H1 (cell line): ENCODE measurements around the gene RAB36. TPM values are rescaled to one million over a fixed set of nuclear protein-coding genes. Genes with fewer than 3 reads are reported as not detected.

ENCODE experiments used
- CTCF ChIA-PET: fragments of 300-600 bp; sonication (Branson Sonifier 250); formaldehyde crosslinking; loops from one replicate; lab custom pipeline; 2021; ENCODE audit not compliant: partially characterized antibody; lab: Charles Lee
- POLR2A ChIA-PET: fragments of 300-600 bp; sonication (Branson Sonifier 250); formaldehyde crosslinking; loops from one replicate; lab custom pipeline; 2021; ENCODE audit warnings: inconsistent platforms; ENCODE audit not compliant: partially characterized antibody; lab: Charles Lee
- DNase-seq, 2 experiments: peaks; one replicate each; pipeline versions ENCODE4 v3.0.0 to v3.0.0-alpha.2; 2010 to 2022; ENCODE audit warnings: low spot score in 2 of 2, low read depth in 1 of 2, mixed read lengths in 1 of 2
- FAIRE-seq: peaks from 2 replicates; lab custom pipeline; 2011; peaks lifted over from hg19 to GRCh38; lab: Jason Lieb, UNC
- H2AFZ ChIP-seq: 2 replicates; pipeline ENCODE4 v1.8.1; 2012; ENCODE audit warnings: low read length, inconsistent platforms
- H2AK5ac ChIP-seq: 2 replicates; pipeline ENCODE4 v1.6.1; 2013; ENCODE audit warnings: low read depth, low read length
- H2BK120ac ChIP-seq: replicated peaks from 2 replicates; pipeline ENCODE3; 2013; ENCODE audit warnings: low read depth, low read length, inconsistent platforms
- H2BK12ac ChIP-seq: 2 replicates; pipeline ENCODE4 v1.6.1; 2013; ENCODE audit warnings: low read depth, low read length
- H2BK15ac ChIP-seq: 2 replicates; pipeline ENCODE4 v1.6.1; 2013; ENCODE audit warnings: low read length
- H2BK20ac ChIP-seq: 2 replicates; pipeline ENCODE4 v1.6.1; 2013; ENCODE audit warnings: low read length
- H2BK5ac ChIP-seq: 2 replicates; pipeline ENCODE4 v1.6.1; 2013; ENCODE audit warnings: low read depth, low read length
- H3K14ac ChIP-seq: 2 replicates; pipeline ENCODE4 v1.6.1; 2013; ENCODE audit warnings: inconsistent platforms; ENCODE audit not compliant: insufficient read length
- H3K18ac ChIP-seq: 2 replicates; pipeline ENCODE4 v1.6.1; 2013; ENCODE audit warnings: low read length; ENCODE audit errors: extremely low read depth
- H3K23ac ChIP-seq: 2 replicates; pipeline ENCODE4 v1.6.1; 2013; ENCODE audit warnings: inconsistent platforms; ENCODE audit not compliant: insufficient read length
- H3K23me2 ChIP-seq: 2 replicates; pipeline ENCODE4 v1.6.1; 2013; ENCODE audit warnings: low read depth, low read length
- H3K27ac ChIP-seq: 2 replicates; pipeline ENCODE4 v1.6.1; 2011; ENCODE audit warnings: low read depth, low read length, inconsistent platforms
- H3K27me3 ChIP-seq, 4 experiments: replicated peaks in 1 of 4; 1 replicate in 1 of 4; 2 replicates in 3 of 4; pipeline versions ENCODE4 v1.6.1 to v1.8.1; 2011 to 2013; ENCODE audit warnings: low read length in 3 of 4, mild to moderate bottlenecking in 3 of 4, inconsistent platforms in 2 of 4, mixed read lengths in 2 of 4, moderate library complexity in 1 of 4; ENCODE audit not compliant: control insufficient read depth in 3 of 4, insufficient read depth in 3 of 4; ENCODE audit errors: extremely low read depth in 1 of 4
- H3K36me3 ChIP-seq, 4 experiments: 2 replicates each; pipeline versions ENCODE4 v1.6.1 to v1.8.1; 2011 to 2013; ENCODE audit warnings: mild to moderate bottlenecking in 4 of 4, low read length in 3 of 4, moderate library complexity in 2 of 4, control low read depth in 1 of 4, inconsistent platforms in 1 of 4; ENCODE audit not compliant: insufficient read depth in 4 of 4, control insufficient read depth in 2 of 4
- H3K4ac ChIP-seq: replicated peaks from 2 replicates; pipeline ENCODE3; 2013; ENCODE audit warnings: low read length, low read depth, mixed read lengths, inconsistent platforms; ENCODE audit not compliant: insufficient read length
- H3K4me1 ChIP-seq, 4 experiments: replicated peaks in 1 of 4; 1 replicate in 1 of 4; 2 replicates in 3 of 4; pipeline versions ENCODE4 v1.6.1 to v1.8.1; 2011 to 2013; ENCODE audit warnings: low read length in 3 of 4, inconsistent platforms in 2 of 4, mixed read lengths in 1 of 4; ENCODE audit not compliant: insufficient read depth in 4 of 4, control insufficient read depth in 3 of 4
- H3K4me2 ChIP-seq, 2 experiments: 2 replicates each; pipeline versions ENCODE4 v1.6.1 to v1.8.1; 2011 to 2013; ENCODE audit warnings: low read depth in 2 of 2, low read length in 2 of 2, control low read depth in 1 of 2, inconsistent platforms in 1 of 2, mild to moderate bottlenecking in 1 of 2; ENCODE audit not compliant: insufficient read depth in 1 of 2
- H3K4me3 ChIP-seq, 4 experiments: fragments of 200-600, 300-600 bp in 1 of 4; sonication (generic), shearing (Covaris generic), sonication (Bioruptor Twin) in 1 of 4; 2 replicates each; pipeline versions ENCODE4 v1.5.1 to v1.8.1; 2011 to 2016; ENCODE audit warnings: low read length in 4 of 4, low read depth in 3 of 4, control low read depth in 2 of 4, inconsistent platforms in 2 of 4, mild to moderate bottlenecking in 2 of 4, mixed read lengths in 1 of 4, moderate library complexity in 1 of 4; ENCODE audit not compliant: insufficient read depth in 2 of 4; ENCODE audit errors: extremely low read depth in 1 of 4
- H3K56ac ChIP-seq: replicated peaks from 2 replicates; pipeline ENCODE3; 2013; ENCODE audit warnings: low read depth, mild to moderate bottlenecking, mixed read lengths, low read length, inconsistent platforms; ENCODE audit not compliant: insufficient read length
- H3K79me1 ChIP-seq: 2 replicates; pipeline ENCODE4 v1.6.1; 2013; ENCODE audit warnings: low read depth, low read length, control low read depth
- H3K79me2 ChIP-seq, 2 experiments: 2 replicates each; pipeline versions ENCODE4 v1.6.1 to v1.8.1; 2012 to 2013; ENCODE audit warnings: low read length in 2 of 2, mild to moderate bottlenecking in 2 of 2, inconsistent platforms in 1 of 2; ENCODE audit not compliant: insufficient read depth in 2 of 2, control insufficient read depth in 1 of 2
- H3K9ac ChIP-seq, 4 experiments: replicated peaks in 1 of 4; 1 replicate in 1 of 4; 2 replicates in 3 of 4; pipeline versions ENCODE4 v1.6.1 to v1.8.1; 2011 to 2013; ENCODE audit warnings: low read depth in 3 of 4, low read length in 3 of 4, control low read depth in 2 of 4, mild to moderate bottlenecking in 2 of 4, moderate library complexity in 2 of 4, inconsistent platforms in 1 of 4; ENCODE audit errors: extremely low read depth in 1 of 4
- H3K9me3 ChIP-seq, 2 experiments: 2 replicates each; pipeline versions ENCODE4 v1.6.1 to v1.8.1; 2012 to 2013; ENCODE audit warnings: mild to moderate bottlenecking in 2 of 2, moderate library complexity in 2 of 2, control low read depth in 1 of 2, inconsistent platforms in 1 of 2, low read depth in 1 of 2, low read length in 1 of 2, mixed read lengths in 1 of 2; ENCODE audit not compliant: insufficient read depth in 2 of 2
- H4K20me1 ChIP-seq, 2 experiments: replicated peaks in 1 of 2; 2 replicates each; pipeline versions ENCODE3 to v1.8.1; 2011 to 2013; ENCODE audit warnings: inconsistent platforms in 2 of 2, low read length in 2 of 2, mild to moderate bottlenecking in 1 of 2; ENCODE audit not compliant: insufficient read depth in 2 of 2, control insufficient read depth in 1 of 2
- H4K5ac ChIP-seq: 2 replicates; pipeline ENCODE4 v1.6.1; 2013; ENCODE audit warnings: low read length, low read depth, mixed read lengths, inconsistent platforms; ENCODE audit not compliant: insufficient read length
- H4K8ac ChIP-seq: 2 replicates; pipeline ENCODE4 v1.8.0; 2013; ENCODE audit warnings: mild to moderate bottlenecking, moderate library complexity, low read length, inconsistent platforms; ENCODE audit not compliant: insufficient read depth; ENCODE audit errors: extremely low read depth
- H4K91ac ChIP-seq: replicated peaks from 2 replicates; pipeline ENCODE3; 2013; ENCODE audit warnings: low read length, mixed read lengths, inconsistent platforms; ENCODE audit not compliant: insufficient read length
- CHD1 ChIP-seq: IDR thresholded peaks from 2 replicates; pipeline ENCODE4 v1.6.1; 2012; ENCODE audit warnings: low read depth, low read length, improper control_type of control experiment
- CREB1 ChIP-seq: IDR thresholded peaks from 2 replicates; pipeline ENCODE4 v1.6.1; 2012; ENCODE audit warnings: inconsistent platforms
- CTBP2 ChIP-seq: IDR thresholded peaks from 2 replicates; pipeline ENCODE4 v1.7.0; 2011; ENCODE audit warnings: borderline replicate concordance, mild to moderate bottlenecking, moderate library complexity, mixed read lengths, low read length; ENCODE audit not compliant: insufficient read depth, insufficient read length
- JUND ChIP-seq: IDR thresholded peaks from 2 replicates; pipeline ENCODE4 v1.6.1; 2011; ENCODE audit warnings: mild to moderate bottlenecking, improper control_type of control experiment, low read length
- MAFK ChIP-seq: IDR thresholded peaks from 2 replicates; pipeline ENCODE4 v1.6.1; 2012; ENCODE audit warnings: low read depth, mild to moderate bottlenecking, improper control_type of control experiment, low read length
- MAX ChIP-seq: IDR thresholded peaks from 2 replicates; pipeline ENCODE4 v1.6.1; 2012; ENCODE audit warnings: inconsistent platforms
- PHF8 ChIP-seq: fragments of 200-600 bp; sonication (generic); conservative IDR thresholded peaks from 2 replicates; pipeline ENCODE4 v1.7.1; 2012; ENCODE audit warnings: low read depth, mild to moderate bottlenecking, inconsistent platforms, low read length, moderate library complexity
- RBBP5 ChIP-seq: IDR thresholded peaks from 2 replicates; pipeline ENCODE4 v1.7.1; 2012; ENCODE audit warnings: low read depth, mild to moderate bottlenecking, inconsistent platforms, low read length, moderate library complexity, borderline replicate concordance
- RXRA ChIP-seq: IDR thresholded peaks from 2 replicates; pipeline ENCODE4 v1.6.1; 2011; ENCODE audit warnings: low read depth, mild to moderate bottlenecking, low read length, moderate library complexity; ENCODE audit not compliant: insufficient read depth
- SAP30 ChIP-seq: fragments of 300-600 bp; sonication (generic); IDR thresholded peaks from 2 replicates; pipeline ENCODE4 v1.7.1; 2012; ENCODE audit warnings: low read length, moderate library complexity, mild to moderate bottlenecking, inconsistent platforms; ENCODE audit not compliant: insufficient read depth, insufficient replicate concordance
- TAF7 ChIP-seq: optimal IDR thresholded peaks from 2 replicates; pipeline ENCODE3; 2011; ENCODE audit warnings: low read depth, mild to moderate bottlenecking, inconsistent platforms, low read length, moderate library complexity, borderline replicate concordance
- TEAD4 ChIP-seq: IDR thresholded peaks from 2 replicates; pipeline ENCODE4 v1.6.1; 2012; ENCODE audit warnings: low read depth, low read length, inconsistent platforms, mixed read lengths
- WGBS, 2 experiments: shearing (Covaris generic) in 1 of 2; methylation state at CpG; one replicate each; pipeline versions ENCODE4 v1.1.6 to v1.1.7; 2013 to 2015; ENCODE audit warnings: low lambda C conversion rate in 2 of 2, mixed read lengths in 2 of 2, inconsistent platforms in 1 of 2, low coverage in 1 of 2, missing lambda C conversion rate in 1 of 2; ENCODE audit not compliant: insufficient replicate concordance in 2 of 2, insufficient coverage in 1 of 2, insufficient read length in 1 of 2; ENCODE audit errors: extremely low coverage in 1 of 2, missing lambda C conversion rate in 1 of 2; 5-methylcytosine and 5-hydroxymethylcytosine counted together
- polyA plus RNA-seq, 7 experiments: library from polyadenylated mRNA; depleted of rRNA in 3 of 7; stranded (reverse) in 5 of 7; unstranded in 2 of 7; fragments of >200 nt in 5 of 7; fragments of 200-250 nt in 2 of 7; gene quantifications; 1 replicate in 5 of 7; 2 replicates in 1 of 7; 4 replicates in 1 of 7; pipeline versions ENCODE4 v1.2.1 to v1.2.3, GENCODE V29; 2011 to 2013; ENCODE audit warnings: missing spikeins in 2 of 7, mixed read lengths in 2 of 7
- total RNA-seq: library from RNA; stranded (reverse); fragmentation: NEBNext Ultra II Directional; extraction: Animal tissue kit (Norgen Biotek cat#: 25700); gene quantifications from 2 replicates; pipeline ENCODE4 v1.2.1, GENCODE V29; 2021

The RAB36 gene
- total and polyA plus RNA-seq, 2 of the 8 experiments (the other 6 are each of a cell fraction or from before 2014, with no cell fraction given), result 1.0 to 1.5 TPM

GRCh38 chr22:23105919-23106318, 39.4 kb upstream of the RAB36 start:
- H3K36me3 ChIP-seq, result no peaks in the 10 kb centered on the region
- TF ChIP-seq TEAD4 (no peak), RXRA (no peak), MAFK (no peak), RBBP5 (no peak), CHD1 (no peak), PHF8 (no peak), MAX (no peak), CTBP2 (no peak), CREB1 (no peak), TAF7 (no peak), JUND (no peak), SAP30 (no peak)
- no peak overlapping the region for H3K56ac ChIP-seq
- H3K14ac ChIP-seq, result no peak overlapping the region
- no peak overlapping the region for H2BK20ac ChIP-seq
- H3K4ac ChIP-seq, result no peak overlapping the region
- H2BK120ac ChIP-seq, result no peak overlapping the region
- H2AFZ ChIP-seq, result no peak overlapping the region
- no peak overlapping the region for H3K23ac ChIP-seq
- no peak overlapping the region for H2AK5ac ChIP-seq
- POLR2A ChIA-PET, result no interaction called here
- H4K91ac ChIP-seq, result no peak overlapping the region
- no peak for DNase-seq
- H4K8ac ChIP-seq, result no peak overlapping the region
- no peaks in the 10 kb centered on the region for H3K9me3 ChIP-seq
- H3K4me1 ChIP-seq, result no peaks in the 10 kb centered on the region; a peak in 1 of 7 replicates
- no peak overlapping the region for H3K27ac ChIP-seq
- peaks cover 3 to 11% of the 10 kb centered on the region in 2 experiments for H4K20me1 ChIP-seq
- H3K23me2 ChIP-seq, result no peaks in the 10 kb centered on the region
- no peak overlapping the region for H2BK15ac ChIP-seq
- H4K5ac ChIP-seq, result no peak overlapping the region
- H3K79me1 ChIP-seq, result no peaks in the 10 kb centered on the region
- no peak overlapping the region for H3K9ac ChIP-seq
- no peak overlapping the region for H2BK12ac ChIP-seq
- no peak overlapping the region for H3K4me3 ChIP-seq
- no peak overlapping the region for H3K4me2 ChIP-seq
- no peak overlapping the region for H3K18ac ChIP-seq
- 85% methylated on average over 5 of the region's 5 CpGs; no CpG with 5 or more reads in 1 of the 2 experiments for WGBS, 2 experiments
- H3K79me2 ChIP-seq, result no peaks in the 10 kb centered on the region
- CTCF ChIA-PET, result interaction anchor here (1.3 to 3.2 kb wide), 5 partner anchors 10 to 177 kb away, joined by 3 to 12 read pairs (median 8); no protein-coding TSS in a partner anchor
- no peak overlapping the region; the same call in 1 of the 2 replicates for H2BK5ac ChIP-seq
- no peaks in the 10 kb centered on the region; a peak in 3 of 7 replicates for H3K27me3 ChIP-seq
- no peak for FAIRE-seq
